Neural progenitor cell (in vitro differentiated cells): ENCODE measurements around the gene RNF212. TPM values are rescaled to one million over a fixed set of nuclear protein-coding genes. Genes with fewer than 3 reads are reported as not detected.

Experiments used
- DNase-seq: peaks from one replicate; pipeline ENCODE4 v3.0.0-alpha.2; 2016; ENCODE audit warnings: low spot score
- H2AFZ ChIP-seq: fragments of 200-600 bp; sonication (generic); replicated peaks from 2 replicates; pipeline ENCODE4 v1.6.1; 2016; ENCODE audit warnings: antibody characterized with exemption
- H3F3A ChIP-seq: fragments of 200-600 bp; sonication (generic); 2 replicates; pipeline ENCODE4 v1.6.1; 2016; ENCODE audit warnings: antibody characterized with exemption, low read depth
- H3K27ac ChIP-seq: fragments of 200-600 bp; sonication (generic); 2 replicates; pipeline ENCODE4 v1.5.1; 2016; ENCODE audit warnings: mild to moderate bottlenecking
- H3K27me3 ChIP-seq: fragments of 200-600 bp; sonication (generic); 2 replicates; pipeline ENCODE4 v1.6.1; 2016; ENCODE audit warnings: mild to moderate bottlenecking, moderate library complexity
- H3K36me3 ChIP-seq: fragments of 200-600 bp; sonication (generic); 2 replicates; pipeline ENCODE4 v1.5.1; 2016
- H3K4me1 ChIP-seq: fragments of 200-600 bp; sonication (generic); 2 replicates; pipeline ENCODE4 v1.6.1; 2016; ENCODE audit warnings: mixed run types
- H3K4me2 ChIP-seq: fragments of 200-600 bp; sonication (generic); 2 replicates; pipeline ENCODE4 v1.6.1; 2016
- H3K4me3 ChIP-seq: fragments of 200-600 bp; sonication (generic); 2 replicates; pipeline ENCODE4 v1.5.1; 2016
- H3K79me2 ChIP-seq: fragments of 200-600 bp; sonication (generic); 2 replicates; pipeline ENCODE4 v1.6.1; 2016; ENCODE audit warnings: low read depth
- H3K9ac ChIP-seq: fragments of 200-600 bp; sonication (generic); 2 replicates; pipeline ENCODE4 v1.6.1; 2016
- H3K9me3 ChIP-seq: fragments of 200-600 bp; sonication (generic); 2 replicates; pipeline ENCODE4 v1.5.1; 2016; ENCODE audit warnings: low read depth
- H4K20me1 ChIP-seq: fragments of 200-600 bp; sonication (generic); 2 replicates; pipeline ENCODE4 v1.6.1; 2016; ENCODE audit warnings: low read depth
- H3K27ac Mint-ChIP-seq: 3 replicates; pipeline ENCODE4 v1.8.0; 2021; ENCODE audit warnings: mixed read lengths
- H3K27me3 Mint-ChIP-seq: 2 replicates; pipeline ENCODE4 v1.8.0; 2022; ENCODE audit warnings: low read depth, mild to moderate bottlenecking, inconsistent platforms, moderate library complexity, mixed read lengths; ENCODE audit not compliant: insufficient read depth
- H3K36me3 Mint-ChIP-seq: 3 replicates; pipeline ENCODE4 v1.8.0; 2021; ENCODE audit warnings: mixed read lengths
- H3K4me1 Mint-ChIP-seq: 3 replicates; pipeline ENCODE4 v1.8.0; 2021; ENCODE audit warnings: mixed read lengths
- H3K4me3 Mint-ChIP-seq: 3 replicates; pipeline ENCODE4 v1.8.0; 2021; ENCODE audit warnings: mild to moderate bottlenecking, moderate library complexity, mixed read lengths
- H3K9me3 Mint-ChIP-seq: 3 replicates; pipeline ENCODE4 v1.8.0; 2020; ENCODE audit warnings: mixed read lengths
- EZH2 ChIP-seq: fragments of 200-600 bp; sonication (generic); IDR thresholded peaks from 2 replicates; pipeline ENCODE4 v1.6.1; 2017; ENCODE audit warnings: antibody characterized with exemption, mild to moderate bottlenecking, moderate library complexity
- EZH2phosphoT487 ChIP-seq: fragments of 200-600 bp; sonication (generic); IDR thresholded peaks from 2 replicates; pipeline ENCODE4 v1.6.1; 2017; ENCODE audit warnings: antibody characterized with exemption
- total RNA-seq: library from RNA; depleted of rRNA; stranded (reverse); fragments of >200 nt; gene quantifications from 2 replicates; pipeline ENCODE4 v1.2.3, GENCODE V29; 2015; ENCODE audit warnings: low replicate concordance
- TF ChIP-seq, protein P1 (sequence below): fragments of 200-600 bp; sonication (generic); IDR thresholded peaks from 2 replicates; pipeline ENCODE4 v1.5.1; 2017; ENCODE audit warnings: antibody characterized with exemption, mild to moderate bottlenecking

The RNF212 gene
- total RNA-seq, 1 donor from 2014 or later: 3.4 TPM

GRCh38 chr4:1099684-1100335, 13.6 kb downstream of the RNF212 start:
- no peaks in the 10 kb centered on the region for H3F3A ChIP-seq
- H3K27me3 ChIP-seq: no peaks in the 10 kb centered on the region
- no peak overlapping the region for H3K4me3 ChIP-seq
- no peak overlapping the region for H3K27ac ChIP-seq
- TF ChIP-seq EZH2phosphoT487: no peak
- TF ChIP-seq, protein P1, sequence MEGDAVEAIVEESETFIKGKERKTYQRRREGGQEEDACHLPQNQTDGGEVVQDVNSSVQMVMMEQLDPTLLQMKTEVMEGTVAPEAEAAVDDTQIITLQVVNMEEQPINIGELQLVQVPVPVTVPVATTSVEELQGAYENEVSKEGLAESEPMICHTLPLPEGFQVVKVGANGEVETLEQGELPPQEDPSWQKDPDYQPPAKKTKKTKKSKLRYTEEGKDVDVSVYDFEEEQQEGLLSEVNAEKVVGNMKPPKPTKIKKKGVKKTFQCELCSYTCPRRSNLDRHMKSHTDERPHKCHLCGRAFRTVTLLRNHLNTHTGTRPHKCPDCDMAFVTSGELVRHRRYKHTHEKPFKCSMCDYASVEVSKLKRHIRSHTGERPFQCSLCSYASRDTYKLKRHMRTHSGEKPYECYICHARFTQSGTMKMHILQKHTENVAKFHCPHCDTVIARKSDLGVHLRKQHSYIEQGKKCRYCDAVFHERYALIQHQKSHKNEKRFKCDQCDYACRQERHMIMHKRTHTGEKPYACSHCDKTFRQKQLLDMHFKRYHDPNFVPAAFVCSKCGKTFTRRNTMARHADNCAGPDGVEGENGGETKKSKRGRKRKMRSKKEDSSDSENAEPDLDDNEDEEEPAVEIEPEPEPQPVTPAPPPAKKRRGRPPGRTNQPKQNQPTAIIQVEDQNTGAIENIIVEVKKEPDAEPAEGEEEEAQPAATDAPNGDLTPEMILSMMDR: no peak
- no peak for TF ChIP-seq EZH2
- no peak overlapping the region for H3K4me3 Mint-ChIP-seq
- no peak overlapping the region for H2AFZ ChIP-seq
- H3K4me1 ChIP-seq: no peaks in the 10 kb centered on the region
- H3K9ac ChIP-seq: no peak overlapping the region
- no peaks in the 10 kb centered on the region for H3K36me3 ChIP-seq
- no peak overlapping the region for H3K27ac Mint-ChIP-seq
- H3K9me3 ChIP-seq: no peaks in the 10 kb centered on the region
- peaks cover 12% of the 10 kb centered on the region for H3K4me1 Mint-ChIP-seq
- peaks cover 2% of the 10 kb centered on the region for H3K36me3 Mint-ChIP-seq
- peaks cover 5% of the 10 kb centered on the region for H3K9me3 Mint-ChIP-seq
- no peak for DNase-seq
- no peaks in the 10 kb centered on the region for H4K20me1 ChIP-seq
- H3K4me2 ChIP-seq: no peak overlapping the region
- H3K27me3 Mint-ChIP-seq: peaks cover 2% of the 10 kb centered on the region
- H3K79me2 ChIP-seq: no peaks in the 10 kb centered on the region

DNA sequence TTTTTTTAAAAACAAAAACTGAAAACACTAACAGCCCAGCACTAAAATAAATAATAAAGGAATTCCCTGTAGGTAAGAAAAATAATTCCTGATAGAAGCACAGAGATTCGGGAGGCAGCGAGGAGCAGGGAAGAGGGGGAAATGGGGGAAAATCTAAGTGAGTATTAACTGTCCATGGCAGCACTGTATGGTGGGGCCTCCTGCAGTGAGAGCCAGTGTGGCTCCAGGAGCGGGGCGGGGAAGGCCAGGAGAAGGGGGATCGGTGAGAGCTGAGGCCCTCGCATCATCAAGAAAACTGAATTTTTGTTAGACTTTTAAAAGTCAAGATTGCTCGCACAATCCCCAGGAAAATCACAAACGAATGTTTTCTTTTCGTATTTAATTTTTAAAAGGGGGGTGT, 14.1 kb downstream of the RNF212 start:
- H2AFZ ChIP-seq: no peak overlapping the region
- H3K4me1 Mint-ChIP-seq: peaks cover 7% of the 10 kb centered on the region
- peaks cover 2% of the 10 kb centered on the region for H3K36me3 Mint-ChIP-seq
- H3K27me3 Mint-ChIP-seq: peaks cover 2% of the 10 kb centered on the region
- H3K36me3 ChIP-seq: no peaks in the 10 kb centered on the region
- H3K4me2 ChIP-seq: no peak overlapping the region
- no peak overlapping the region for H3K4me3 Mint-ChIP-seq
- TF ChIP-seq, protein P1: no peak
- TF ChIP-seq EZH2: no peak
- no peak for TF ChIP-seq EZH2phosphoT487
- peak overlapping the region; percentile 15 for H3K27ac Mint-ChIP-seq
- H3K9me3 ChIP-seq: no peaks in the 10 kb centered on the region
- H3K9ac ChIP-seq: no peak overlapping the region
- no peak overlapping the region for H3K27ac ChIP-seq
- no peak overlapping the region for H3K4me3 ChIP-seq
- H3K9me3 Mint-ChIP-seq: peaks cover 5% of the 10 kb centered on the region
- H3K4me1 ChIP-seq: no peaks in the 10 kb centered on the region
- no peaks in the 10 kb centered on the region for H3K79me2 ChIP-seq
- no peaks in the 10 kb centered on the region for H3K27me3 ChIP-seq
- H3F3A ChIP-seq: no peaks in the 10 kb centered on the region
- no peak for DNase-seq
- H4K20me1 ChIP-seq: no peaks in the 10 kb centered on the region

- Histone ChIP-seq H3F3A (no peaks in the 10 kb centered on the region), H2AFZ (no peak overlapping the region), H3K9me3 (no peaks in the 10 kb centered on the region), H4K20me1 (no peaks in the 10 kb centered on the region), H3K4me3 (no peak overlapping the region), H3K27me3 (no peaks in the 10 kb centered on the region), H3K79me2 (no peaks in the 10 kb centered on the region), H3K4me1 (no peaks in the 10 kb centered on the region), H3K36me3 (no peaks in the 10 kb centered on the region), H3K27ac (no peak overlapping the region), H3K9ac (no peak overlapping the region), H3K4me2 (no peak overlapping the region)
- Mint-ChIP-seq H3K4me1 (no peaks in the 10 kb centered on the region), H3K27me3 (peaks cover 2% of the 10 kb centered on the region), H3K9me3 (peaks cover 5% of the 10 kb centered on the region), H3K36me3 (peaks cover 2% of the 10 kb centered on the region), H3K4me3 (no peak overlapping the region), H3K27ac (no peak overlapping the region)
- no peak for DNase-seq
- TF ChIP-seq EZH2 (no peak), EZH2phosphoT487 (no peak)
- TF ChIP-seq, protein P1: no peak
Observed at GRCh38 chr4:1098311-1098925, 14.9 kb downstream of the RNF212 start.
